Measurements from ENCODE around the gene FBXO4. TPM values are rescaled to one million over a fixed set of nuclear protein-coding genes. Genes with fewer than 3 reads are reported as not detected.

Gene FBXO4
- total and polyA plus RNA-seq, 2 experiments from 2014 or later, result 0.63 to 0.74 TPM

GRCh38 chr5:41878643-41879478, 46.2 kb upstream of the FBXO4 start (continued):
- no peak for TF ChIP-seq ETS1 (IDR thresholded peaks at IDR 0.05)
- no peak for TF ChIP-seq CREB1 (CRISPR knock-in tag; IDR thresholded peaks at IDR 0.05; ENCODE audit: low read depth)
- TF ChIP-seq, protein P1, sequence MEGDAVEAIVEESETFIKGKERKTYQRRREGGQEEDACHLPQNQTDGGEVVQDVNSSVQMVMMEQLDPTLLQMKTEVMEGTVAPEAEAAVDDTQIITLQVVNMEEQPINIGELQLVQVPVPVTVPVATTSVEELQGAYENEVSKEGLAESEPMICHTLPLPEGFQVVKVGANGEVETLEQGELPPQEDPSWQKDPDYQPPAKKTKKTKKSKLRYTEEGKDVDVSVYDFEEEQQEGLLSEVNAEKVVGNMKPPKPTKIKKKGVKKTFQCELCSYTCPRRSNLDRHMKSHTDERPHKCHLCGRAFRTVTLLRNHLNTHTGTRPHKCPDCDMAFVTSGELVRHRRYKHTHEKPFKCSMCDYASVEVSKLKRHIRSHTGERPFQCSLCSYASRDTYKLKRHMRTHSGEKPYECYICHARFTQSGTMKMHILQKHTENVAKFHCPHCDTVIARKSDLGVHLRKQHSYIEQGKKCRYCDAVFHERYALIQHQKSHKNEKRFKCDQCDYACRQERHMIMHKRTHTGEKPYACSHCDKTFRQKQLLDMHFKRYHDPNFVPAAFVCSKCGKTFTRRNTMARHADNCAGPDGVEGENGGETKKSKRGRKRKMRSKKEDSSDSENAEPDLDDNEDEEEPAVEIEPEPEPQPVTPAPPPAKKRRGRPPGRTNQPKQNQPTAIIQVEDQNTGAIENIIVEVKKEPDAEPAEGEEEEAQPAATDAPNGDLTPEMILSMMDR (conservative IDR thresholded peaks at IDR 0.05; ENCODE audit: low read depth in 2 of 2), result no peak

DNA sequence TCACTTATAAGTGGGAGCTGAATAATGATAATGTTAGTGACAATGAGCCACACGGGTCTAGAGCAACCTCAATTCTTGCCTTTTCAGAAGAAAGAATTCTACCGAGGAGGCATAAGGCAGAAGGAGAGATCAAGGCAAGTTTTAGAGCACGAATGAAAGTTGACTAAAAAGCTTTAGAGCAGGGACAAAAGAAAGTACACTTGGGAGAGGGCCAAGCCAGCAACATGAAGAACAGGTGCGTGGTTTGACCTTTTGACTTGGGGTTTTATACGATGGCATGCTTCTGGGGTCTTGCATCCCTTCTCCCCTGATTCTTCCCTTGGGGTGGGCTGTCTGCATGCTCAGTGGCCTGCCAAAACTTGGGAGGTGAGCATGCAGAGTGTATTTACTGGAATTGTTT, 42.3 kb upstream of the FBXO4 start:
- H3K27me3 ChIP-seq (ENCODE audit: insufficient read depth), result no peaks in the 10 kb centered on the region
- H4K20me1 ChIP-seq (replicated peaks; ENCODE audit: insufficient read depth), result no peaks in the 10 kb centered on the region
- no peak for DNase-seq (ENCODE audit: low spot score)
- H3K27ac ChIP-seq (ENCODE audit: low read depth), result no peak overlapping the region
- H3K4me2 ChIP-seq, result no peak overlapping the region
- ATAC-seq, result no peak
- H3K4me1 ChIP-seq (ENCODE audit: insufficient read depth), result no peaks in the 10 kb centered on the region
- H3K4me3 ChIP-seq, result no peak overlapping the region
- no peaks in the 10 kb centered on the region for H3F3A ChIP-seq (replicated peaks; ENCODE audit: low read depth)
- peaks cover 4% of the 10 kb centered on the region; the same call in 1 of the 2 replicates for H3K9me2 ChIP-seq (ENCODE audit: insufficient read depth)
- H3K36me3 ChIP-seq (ENCODE audit: insufficient read depth), result peaks cover 4% of the 10 kb centered on the region; the same call in 1 of the 2 replicates
- Mint-ChIP-seq H3K27me3 (ENCODE audit: insufficient read depth, low read depth, poor library complexity) (no peaks in the 10 kb centered on the region), H3K36me3 (ENCODE audit: low read depth) (peaks cover 5% of the 10 kb centered on the region; the same call in 1 of the 3 replicates), H3K27ac (no peak overlapping the region), H3K4me3 (no peak overlapping the region), H3K9me3 (peaks cover 18% of the 10 kb centered on the region; the same call in 2 of the 3 replicates), H3K4me1 (no peaks in the 10 kb centered on the region)
- TF ChIP-seq NANOG (IDR thresholded peaks at IDR 0.05; ENCODE audit: borderline replicate concordance) (no peak), ETS1 (IDR thresholded peaks at IDR 0.05) (no peak), REST (IDR thresholded peaks at IDR 0.05; ENCODE audit: unreplicated experiment) (no peak), ZNF331 (CRISPR knock-in tag; IDR thresholded peaks at IDR 0.05; ENCODE audit: low read depth) (no peak), ZNF114 (CRISPR knock-in tag; IDR thresholded peaks at IDR 0.05) (no peak), EZH2phosphoT487 (IDR thresholded peaks at IDR 0.05; ENCODE audit: unreplicated experiment) (no peak), STAT1 (IDR thresholded peaks at IDR 0.05; ENCODE audit: unreplicated experiment) (no peak), CREB1 (CRISPR knock-in tag; IDR thresholded peaks at IDR 0.05; ENCODE audit: low read depth) (no peak)
- no peak overlapping the region for H2AFZ ChIP-seq
- H3K79me2 ChIP-seq (replicated peaks; ENCODE audit: insufficient read depth), result no peaks in the 10 kb centered on the region

Data from GM23338 (cell line).